HCT116 (cell line): Measurements from ENCODE around the gene OLFML3. TPM values are rescaled to one million over a fixed set of nuclear protein-coding genes. Genes with fewer than 3 reads are reported as not detected.

Source experiments
- ATAC-seq: fragments of 200-7000 bp; cut with Tn5 transposase; 2 replicates; pipeline ENCODE4 v1.9.1; 2020; ENCODE audit warnings: mild to moderate bottlenecking, moderate library complexity
- BruUV-seq: library from RNA; stranded (reverse); fragments of 400-500 nt; replicated peaks from 2 replicates; lab custom pipeline; 2021; lab: Mats Ljungman, UMichigan
- CTCF ChIA-PET: fragments of 300-600 bp; sonication (Branson Sonifier 250); formaldehyde crosslinking; loops from one replicate; lab custom pipeline; 2021; ENCODE audit warnings: antibody characterized with exemption; lab: Charles Lee
- POLR2A ChIA-PET: fragments of 300-600, 350-600 bp; sonication (Branson Sonifier 250); formaldehyde crosslinking; loops from one replicate; lab custom pipeline; 2021; ENCODE audit warnings: antibody characterized with exemption; lab: Charles Lee
- RAD21 ChIA-PET, 2 experiments: fragments of 300-600 bp; sonication (Branson Sonifier 250); formaldehyde crosslinking; loops; one replicate each; lab custom pipeline; 2023; ENCODE audit warnings: low total read pairs in 2 of 2; ENCODE audit not compliant: uncharacterized antibody in 2 of 2, unreplicated experiment in 2 of 2, low non-redundant PET in 1 of 2; lab: Charles Lee
- DNase-seq: peaks from one replicate; pipeline ENCODE4 v3.0.0-alpha.2; 2010; ENCODE audit warnings: low read depth, low spot score
- H2AFZ ChIP-seq: fragments of 200-600 bp; shearing (Covaris generic), sonication (generic); 2 replicates; pipeline ENCODE4 v1.6.1; 2017; ENCODE audit warnings: low read depth, mixed run types, mixed read lengths, antibody characterized with exemption, low read length; ENCODE audit not compliant: poor library complexity, severe bottlenecking
- H3K27ac ChIP-seq: 2 replicates; pipeline ENCODE4 v1.5.1; 2012; ENCODE audit warnings: low read depth, low read length
- H3K27me3 ChIP-seq: fragments of 200-600 bp; sonication (generic); 2 replicates; pipeline ENCODE4 v1.6.1; 2016; ENCODE audit warnings: mixed run types, low read length, mixed read lengths; ENCODE audit not compliant: insufficient read depth
- H3K36me3 ChIP-seq, 2 experiments: fragments of 200-500 bp in 1 of 2; fragments of 200-600 bp in 1 of 2; sonication (Bioruptor generic) in 1 of 2; sonication (generic) in 1 of 2; 2 replicates each; pipeline versions ENCODE4 v1.5.1 to v1.6.1; 2014 to 2016; ENCODE audit warnings: low read length in 2 of 2, inconsistent platforms in 1 of 2, mixed read lengths in 1 of 2, mixed run types in 1 of 2; ENCODE audit not compliant: insufficient read depth in 2 of 2, control insufficient read depth in 1 of 2
- H3K4me1 ChIP-seq, 2 experiments: fragments of 200-600 bp in 1 of 2; sonication (generic) in 1 of 2; 2 replicates each; pipeline versions ENCODE4 v1.5.1 to v1.6.1; 2012 to 2017; ENCODE audit warnings: low read length in 2 of 2, inconsistent platforms in 1 of 2, mild to moderate bottlenecking in 1 of 2, mixed read lengths in 1 of 2, mixed run types in 1 of 2, moderate library complexity in 1 of 2; ENCODE audit not compliant: insufficient read depth in 2 of 2, control insufficient read depth in 1 of 2
- H3K4me2 ChIP-seq: fragments of 200-600 bp; sonication (generic); 2 replicates; pipeline ENCODE4 v1.6.1; 2017; ENCODE audit warnings: mixed run types, low read length, mixed read lengths
- H3K4me3 ChIP-seq, 2 experiments: fragments of 200-600 bp in 1 of 2; sonication (generic) in 1 of 2; replicated peaks in 1 of 2; 2 replicates each; pipeline ENCODE4 v1.5.1; 2011 to 2016; ENCODE audit warnings: low read length in 2 of 2, control low read depth in 1 of 2, low read depth in 1 of 2, mild to moderate bottlenecking in 1 of 2, mixed read lengths in 1 of 2, mixed run types in 1 of 2
- H3K79me2 ChIP-seq: fragments of 200-600 bp; sonication (generic); 2 replicates; pipeline ENCODE4 v1.6.1; 2017; ENCODE audit warnings: mild to moderate bottlenecking, mixed run types, low read length, moderate library complexity, mixed read lengths; ENCODE audit not compliant: insufficient read depth
- H3K9ac ChIP-seq: fragments of 200-600 bp; sonication (generic); 2 replicates; pipeline ENCODE4 v1.6.1; 2016; ENCODE audit warnings: low read length, mixed read lengths
- H3K9me2 ChIP-seq: fragments of 200-600 bp; sonication (generic), shearing (Covaris generic); 2 replicates; pipeline ENCODE4 v1.6.1; 2017; ENCODE audit warnings: mixed run types, mild to moderate bottlenecking, moderate library complexity; ENCODE audit not compliant: insufficient read depth
- H3K9me3 ChIP-seq, 2 experiments: fragments of 200-500 bp in 1 of 2; fragments of 200-600 bp in 1 of 2; sonication (Bioruptor generic) in 1 of 2; sonication (generic) in 1 of 2; 2 replicates each; pipeline ENCODE4 v1.6.1; 2014 to 2017; ENCODE audit warnings: low read length in 2 of 2, mixed read lengths in 2 of 2, inconsistent platforms in 1 of 2, low read depth in 1 of 2, mild to moderate bottlenecking in 1 of 2, mixed run types in 1 of 2, moderate library complexity in 1 of 2; ENCODE audit not compliant: control insufficient read depth in 1 of 2, insufficient read depth in 1 of 2
- H4K20me1 ChIP-seq: fragments of 200-600 bp; sonication (generic), shearing (Covaris generic); 2 replicates; pipeline ENCODE4 v1.6.1; 2017; ENCODE audit warnings: mixed run types, mild to moderate bottlenecking, moderate library complexity; ENCODE audit not compliant: insufficient read depth
- CBX3 ChIP-seq: IDR thresholded peaks from 2 replicates; pipeline ENCODE4 v1.6.1; 2012; ENCODE audit warnings: low read depth
- EZH2phosphoT487 ChIP-seq: fragments of 200-600 bp; IDR thresholded peaks from 2 replicates; pipeline ENCODE4 v1.6.1; 2018; ENCODE audit warnings: antibody characterized with exemption, borderline replicate concordance
- JUND ChIP-seq: IDR thresholded peaks from 2 replicates; pipeline ENCODE4 v1.6.1; 2012
- POLR2A ChIP-seq: IDR thresholded peaks from 2 replicates; pipeline ENCODE4 v1.7.0; 2011; ENCODE audit warnings: borderline replicate concordance; ENCODE audit not compliant: insufficient read depth, insufficient read length; ENCODE audit errors: extremely low read depth
- RAD21 ChIP-seq: IDR thresholded peaks from 2 replicates; pipeline ENCODE4 v1.6.1; 2012; ENCODE audit warnings: low read depth, mild to moderate bottlenecking
- SRF ChIP-seq: IDR thresholded peaks from 2 replicates; pipeline ENCODE4 v1.6.1; 2012; ENCODE audit warnings: low read depth
- TCF7L2 ChIP-seq: IDR thresholded peaks from 2 replicates; pipeline ENCODE4 v1.7.0; 2011; ENCODE audit warnings: borderline replicate concordance, inconsistent platforms; ENCODE audit not compliant: insufficient read depth, insufficient read length; ENCODE audit errors: extremely low read depth
- intact Hi-C: fragments of 100-400 bp; cut with micrococcal nuclease; formaldehyde crosslinking; loops from 2 replicates; pipeline ENCODE4 v1.10.0; 2022
- total RNA-seq: library from RNA; stranded (reverse); gene quantifications from one replicate; pipeline ENCODE4 v1.2.1, GENCODE V29; 2021; ENCODE audit not compliant: unreplicated experiment
- TF ChIP-seq, protein P1 (sequence below): IDR thresholded peaks from 2 replicates; pipeline ENCODE4 v1.6.1; 2012
- TF ChIP-seq, protein P2 (sequence below), 3 experiments: fragments of 200-600 bp in 1 of 3; sonication (generic) in 1 of 3; IDR thresholded peaks in 2 of 3; conservative IDR thresholded peaks in 1 of 3; 2 replicates each; pipeline ENCODE4 v1.5.1; 2012 to 2017; ENCODE audit warnings: low read depth in 2 of 3, low read length in 2 of 3, antibody characterized with exemption in 1 of 3, borderline replicate concordance in 1 of 3, control low read depth in 1 of 3, mild to moderate bottlenecking in 1 of 3, mixed read lengths in 1 of 3, mixed run types in 1 of 3, moderate library complexity in 1 of 3; ENCODE audit not compliant: insufficient read depth in 1 of 3
- TF ChIP-seq, protein P3 (sequence below): IDR thresholded peaks from 2 replicates; pipeline ENCODE4 v1.6.1; 2012
- TF ChIP-seq, protein P4 (sequence below): IDR thresholded peaks from 2 replicates; pipeline ENCODE4 v1.6.1; 2012; ENCODE audit warnings: low read depth

The OLFML3 gene
- total RNA-seq, 1 experiment from 2014 or later = 0.25 TPM

- ChIA-PET POLR2A (no interaction called here), CTCF (no interaction called here), RAD21 (no interaction called here)
- Histone ChIP-seq H3K4me1 (no peaks in the 10 kb centered on the region), H2AFZ (no peak overlapping the region)
- intact Hi-C loops = no loop called here
- TF ChIP-seq JUND = no peak
- TF ChIP-seq TCF7L2 = no peak
- TF ChIP-seq, protein P1, sequence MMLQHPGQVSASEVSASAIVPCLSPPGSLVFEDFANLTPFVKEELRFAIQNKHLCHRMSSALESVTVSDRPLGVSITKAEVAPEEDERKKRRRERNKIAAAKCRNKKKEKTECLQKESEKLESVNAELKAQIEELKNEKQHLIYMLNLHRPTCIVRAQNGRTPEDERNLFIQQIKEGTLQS = no peak
- TF ChIP-seq, protein P2, sequence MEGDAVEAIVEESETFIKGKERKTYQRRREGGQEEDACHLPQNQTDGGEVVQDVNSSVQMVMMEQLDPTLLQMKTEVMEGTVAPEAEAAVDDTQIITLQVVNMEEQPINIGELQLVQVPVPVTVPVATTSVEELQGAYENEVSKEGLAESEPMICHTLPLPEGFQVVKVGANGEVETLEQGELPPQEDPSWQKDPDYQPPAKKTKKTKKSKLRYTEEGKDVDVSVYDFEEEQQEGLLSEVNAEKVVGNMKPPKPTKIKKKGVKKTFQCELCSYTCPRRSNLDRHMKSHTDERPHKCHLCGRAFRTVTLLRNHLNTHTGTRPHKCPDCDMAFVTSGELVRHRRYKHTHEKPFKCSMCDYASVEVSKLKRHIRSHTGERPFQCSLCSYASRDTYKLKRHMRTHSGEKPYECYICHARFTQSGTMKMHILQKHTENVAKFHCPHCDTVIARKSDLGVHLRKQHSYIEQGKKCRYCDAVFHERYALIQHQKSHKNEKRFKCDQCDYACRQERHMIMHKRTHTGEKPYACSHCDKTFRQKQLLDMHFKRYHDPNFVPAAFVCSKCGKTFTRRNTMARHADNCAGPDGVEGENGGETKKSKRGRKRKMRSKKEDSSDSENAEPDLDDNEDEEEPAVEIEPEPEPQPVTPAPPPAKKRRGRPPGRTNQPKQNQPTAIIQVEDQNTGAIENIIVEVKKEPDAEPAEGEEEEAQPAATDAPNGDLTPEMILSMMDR (IDR thresholded peaks at IDR 0.05 in 2 of 3, conservative IDR thresholded peaks at IDR 0.05 in 1 of 3; ENCODE audit: borderline replicate concordance in 1 of 3, insufficient read depth in 1 of 3, low read depth in 2 of 3, low read length in 2 of 3) = no peak
- TF ChIP-seq, protein P3, sequence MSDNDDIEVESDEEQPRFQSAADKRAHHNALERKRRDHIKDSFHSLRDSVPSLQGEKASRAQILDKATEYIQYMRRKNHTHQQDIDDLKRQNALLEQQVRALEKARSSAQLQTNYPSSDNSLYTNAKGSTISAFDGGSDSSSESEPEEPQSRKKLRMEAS = no peak
- TF ChIP-seq, all 23 proteins: peak for 0
- Histone ChIP-seq H4K20me1 (no peaks in the 10 kb centered on the region), H3K9me2 (no peaks in the 10 kb centered on the region), H3K27me3 (no peaks in the 10 kb centered on the region), H3K4me3 (no peak overlapping the region), H3K36me3 (no peaks in the 10 kb centered on the region; a peak in 1 of 4 replicates), H3K4me2 (no peak overlapping the region), H3K9ac (no peak overlapping the region), H3K9me3 (peaks cover 0 to 4% of the 10 kb centered on the region in 2 experiments; a peak in 1 of 4 replicates), H3K27ac (no peak overlapping the region), H3K79me2 (no peaks in the 10 kb centered on the region)
- ATAC-seq (no peak), DNase-seq (no peak)
- no TSS peak for BruUV-seq
These were observed 14.5 kb downstream of the OLFML3 start for GRCh38 chr1:113993766-113994165.

GRCh38 chr1:113995382-113995781 is 16.1 kb downstream of the OLFML3 start:
- H3K27me3 ChIP-seq = no peaks in the 10 kb centered on the region
- no peak overlapping the region for H3K9ac ChIP-seq
- H3K36me3 ChIP-seq = no peaks in the 10 kb centered on the region; a peak in 1 of 4 replicates
- no peaks in the 10 kb centered on the region for H3K79me2 ChIP-seq
- no peak for DNase-seq
- ChIA-PET POLR2A (no interaction called here), CTCF (no interaction called here), RAD21 (no interaction called here)
- H3K9me2 ChIP-seq = no peaks in the 10 kb centered on the region
- no peak overlapping the region for H3K4me3 ChIP-seq
- intact Hi-C loops = no loop called here
- no TSS peak for BruUV-seq
- no peaks in the 10 kb centered on the region for H3K4me1 ChIP-seq
- H3K9me3 ChIP-seq = peaks cover 0 to 4% of the 10 kb centered on the region in 2 experiments; a peak in 1 of 4 replicates
- H3K27ac ChIP-seq = no peak overlapping the region
- no peak for ATAC-seq
- no peak overlapping the region for H2AFZ ChIP-seq
- H3K4me2 ChIP-seq = no peak overlapping the region
- H4K20me1 ChIP-seq = no peaks in the 10 kb centered on the region
- no peak for TF ChIP-seq EZH2phosphoT487
- TF ChIP-seq JUND = no peak
- TF ChIP-seq, protein P2 (IDR thresholded peaks at IDR 0.05 in 2 of 3, conservative IDR thresholded peaks at IDR 0.05 in 1 of 3; ENCODE audit: borderline replicate concordance in 1 of 3, insufficient read depth in 1 of 3, low read depth in 2 of 3, low read length in 2 of 3) = no peak
- TF ChIP-seq CBX3 = no peak
- no peak for TF ChIP-seq TCF7L2
- TF ChIP-seq, protein P4, sequence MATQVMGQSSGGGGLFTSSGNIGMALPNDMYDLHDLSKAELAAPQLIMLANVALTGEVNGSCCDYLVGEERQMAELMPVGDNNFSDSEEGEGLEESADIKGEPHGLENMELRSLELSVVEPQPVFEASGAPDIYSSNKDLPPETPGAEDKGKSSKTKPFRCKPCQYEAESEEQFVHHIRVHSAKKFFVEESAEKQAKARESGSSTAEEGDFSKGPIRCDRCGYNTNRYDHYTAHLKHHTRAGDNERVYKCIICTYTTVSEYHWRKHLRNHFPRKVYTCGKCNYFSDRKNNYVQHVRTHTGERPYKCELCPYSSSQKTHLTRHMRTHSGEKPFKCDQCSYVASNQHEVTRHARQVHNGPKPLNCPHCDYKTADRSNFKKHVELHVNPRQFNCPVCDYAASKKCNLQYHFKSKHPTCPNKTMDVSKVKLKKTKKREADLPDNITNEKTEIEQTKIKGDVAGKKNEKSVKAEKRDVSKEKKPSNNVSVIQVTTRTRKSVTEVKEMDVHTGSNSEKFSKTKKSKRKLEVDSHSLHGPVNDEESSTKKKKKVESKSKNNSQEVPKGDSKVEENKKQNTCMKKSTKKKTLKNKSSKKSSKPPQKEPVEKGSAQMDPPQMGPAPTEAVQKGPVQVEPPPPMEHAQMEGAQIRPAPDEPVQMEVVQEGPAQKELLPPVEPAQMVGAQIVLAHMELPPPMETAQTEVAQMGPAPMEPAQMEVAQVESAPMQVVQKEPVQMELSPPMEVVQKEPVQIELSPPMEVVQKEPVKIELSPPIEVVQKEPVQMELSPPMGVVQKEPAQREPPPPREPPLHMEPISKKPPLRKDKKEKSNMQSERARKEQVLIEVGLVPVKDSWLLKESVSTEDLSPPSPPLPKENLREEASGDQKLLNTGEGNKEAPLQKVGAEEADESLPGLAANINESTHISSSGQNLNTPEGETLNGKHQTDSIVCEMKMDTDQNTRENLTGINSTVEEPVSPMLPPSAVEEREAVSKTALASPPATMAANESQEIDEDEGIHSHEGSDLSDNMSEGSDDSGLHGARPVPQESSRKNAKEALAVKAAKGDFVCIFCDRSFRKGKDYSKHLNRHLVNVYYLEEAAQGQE = no peak
- no peak for TF ChIP-seq POLR2A
- no peak for TF ChIP-seq RAD21
- TF ChIP-seq SRF = no peak
